NCI-H460 (cell line): ENCODE data around the gene EPHB2. TPM values are rescaled to one million over a fixed set of nuclear protein-coding genes. Genes with fewer than 3 reads are reported as not detected.

Experiments
- DNase-seq: peaks from one replicate; pipeline ENCODE4 v3.0.0-alpha.2; 2016; ENCODE audit warnings: low read depth; ENCODE audit errors: extremely low read depth
- total RNA-seq: library from RNA; depleted of rRNA; stranded (reverse); fragments of >200 nt; shearing (Covaris generic); gene quantifications from 2 replicates; pipeline ENCODE4 v1.2.3, GENCODE V29; 2014

EPHB2 gene
- total RNA-seq, 1 experiment from 2014 or later: 0.20 TPM

- no peak for DNase-seq
Observed at GRCh38 chr1:22872981-22873664, 162.5 kb downstream of the EPHB2 start.

GRCh38 chr1:22874785-22875184, 164.1 kb downstream of the EPHB2 start:
- no peak for DNase-seq

DNA sequence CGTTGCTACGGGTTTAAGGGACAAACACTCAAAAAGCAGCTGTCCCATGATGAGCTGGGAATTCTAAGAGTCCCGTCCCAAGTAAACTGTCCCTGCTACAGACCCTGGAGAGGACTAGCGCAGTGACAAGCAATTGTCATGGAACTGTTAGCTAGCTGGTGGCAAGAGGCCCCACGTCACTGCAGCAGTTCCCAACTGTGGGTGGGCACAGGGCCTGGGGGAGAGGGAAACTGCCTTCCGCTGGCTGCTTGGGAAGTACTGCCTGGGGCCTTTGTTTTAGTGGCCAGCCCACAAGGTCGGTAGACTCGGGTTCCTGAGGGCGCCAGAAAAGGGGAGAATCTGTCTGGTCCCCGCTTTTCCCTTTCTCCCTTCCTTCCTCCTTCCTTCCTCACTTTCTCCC, 164.6 kb downstream of the EPHB2 start:
- DNase-seq: no peak

- DNase-seq: no peak
Observed at GRCh38 chr1:22875841-22876240, 165.2 kb downstream of the EPHB2 start.

DNA sequence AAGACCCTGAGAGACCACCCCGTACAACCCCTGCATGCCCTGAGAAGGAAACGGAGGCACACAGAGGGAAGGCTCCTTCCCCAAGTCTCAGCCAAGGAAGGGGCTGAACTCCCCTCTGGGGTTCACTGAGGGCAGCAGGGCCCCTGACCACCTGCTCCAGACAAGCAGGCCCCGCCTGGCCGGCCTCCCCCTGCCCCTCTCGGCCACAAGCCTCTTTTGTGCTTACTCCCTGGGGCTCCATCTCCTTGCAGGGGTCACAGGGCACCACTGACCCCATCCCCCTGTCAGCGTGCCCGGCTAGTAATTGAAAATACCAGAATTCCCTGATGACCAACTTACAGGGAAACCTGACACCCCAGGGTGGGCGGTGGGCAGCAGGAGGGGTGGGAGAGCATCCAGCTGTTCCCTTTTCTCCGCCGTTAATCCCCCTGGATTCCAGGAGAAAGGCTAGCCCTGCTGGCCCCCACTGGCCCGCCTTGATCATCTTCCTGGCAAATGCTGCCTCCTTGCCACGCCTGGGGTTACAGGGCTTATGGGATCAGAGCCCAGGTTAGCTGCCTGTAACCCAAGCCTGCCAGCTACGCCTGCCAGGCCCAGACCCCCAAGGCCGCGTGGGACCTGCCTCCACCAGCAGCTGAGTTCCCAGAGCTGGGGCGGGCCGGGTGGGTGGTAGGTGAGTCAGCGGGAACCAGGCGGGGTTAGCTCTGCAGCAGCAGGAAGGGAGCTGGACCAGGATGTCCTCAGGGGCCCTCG, 165.9 kb downstream of the EPHB2 start:
- DNase-seq: no peak

GRCh38 chr1:22877112-22877915, 166.7 kb downstream of the EPHB2 start:
- no peak for DNase-seq

GRCh38 chr1:22877980-22878379, 167.3 kb downstream of the EPHB2 start:
- no peak for DNase-seq

DNA sequence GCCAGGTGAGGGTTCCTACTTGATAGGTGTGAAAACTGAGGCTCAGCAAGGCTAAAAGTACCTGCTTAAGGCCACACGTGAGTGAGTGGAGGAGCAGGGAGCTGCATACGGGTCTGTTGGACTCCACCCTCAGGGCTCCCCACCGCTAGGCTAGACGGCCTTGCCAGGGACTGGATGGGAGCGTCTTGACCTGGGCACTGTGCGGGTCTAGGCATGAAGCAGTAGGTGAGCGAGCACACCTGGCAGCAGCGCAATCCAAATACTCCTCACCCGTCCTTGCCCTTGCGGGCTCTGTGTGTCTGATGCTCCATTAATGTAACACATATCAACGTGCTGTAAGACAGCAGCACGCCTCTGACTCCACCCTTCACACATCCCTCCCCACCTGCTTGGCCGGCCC, 168.0 kb downstream of the EPHB2 start:
- no peak for DNase-seq

DNA sequence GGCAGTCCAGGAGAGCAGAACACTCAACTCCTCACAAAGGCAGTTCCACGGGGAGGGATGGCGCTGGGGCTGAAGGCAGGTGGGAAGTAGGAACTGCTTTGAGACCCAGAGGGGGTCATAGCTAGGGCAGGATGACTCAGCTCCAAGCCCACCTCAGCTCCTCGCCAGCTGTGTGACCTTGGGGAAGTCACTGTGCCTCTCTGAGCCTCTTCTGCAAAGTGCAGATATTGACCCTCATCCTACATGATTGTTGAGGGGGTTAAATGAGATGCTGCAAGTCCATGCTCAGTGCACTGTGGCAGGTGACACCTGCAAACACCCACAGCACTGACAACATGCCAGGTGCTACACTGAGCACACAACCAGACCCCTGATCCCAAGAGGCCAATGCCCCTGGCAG, 168.8 kb downstream of the EPHB2 start:
- no peak for DNase-seq

DNA sequence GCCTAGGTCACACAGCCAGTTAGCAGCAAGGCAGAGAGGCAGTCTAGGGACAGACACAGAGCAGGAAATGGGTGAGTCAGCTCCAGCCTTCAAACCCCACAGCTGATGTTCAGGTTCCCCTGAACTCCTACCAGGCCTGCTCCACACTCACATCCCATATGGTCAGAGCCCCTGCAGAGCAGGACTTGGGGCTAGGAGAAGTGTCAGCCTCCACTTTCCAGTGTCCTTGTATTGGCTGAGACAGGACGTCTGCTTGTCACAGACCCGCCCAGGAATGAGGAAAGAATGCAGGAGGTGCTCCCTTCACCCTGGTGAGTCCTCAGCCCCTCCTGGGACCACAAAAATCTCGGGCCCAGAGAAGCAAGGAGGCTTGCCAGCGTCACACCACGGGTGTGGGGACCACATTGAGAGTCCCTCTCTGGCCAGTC, 169.5 kb downstream of the EPHB2 start:
- no peak for DNase-seq

DNA sequence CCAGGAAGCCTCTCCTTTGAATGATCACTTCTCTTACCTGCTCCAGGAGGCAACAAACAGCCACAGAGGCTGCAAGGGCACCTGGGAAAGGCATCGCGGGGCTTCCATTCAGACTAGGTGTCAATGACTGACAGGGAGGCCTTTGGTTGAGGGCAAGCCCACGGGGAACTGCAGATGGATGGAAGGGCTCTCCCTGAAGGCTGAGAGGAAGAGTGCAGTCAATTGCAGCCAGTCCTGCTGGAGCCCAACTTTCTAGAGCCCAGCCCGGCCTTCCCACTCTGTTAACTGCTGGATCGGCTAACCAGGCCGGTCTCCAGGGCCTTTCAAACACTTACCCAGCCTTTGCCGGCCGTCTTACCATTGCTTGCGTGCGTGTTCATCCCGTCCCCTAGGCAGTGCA, 172.8 kb downstream of the EPHB2 start:
- no peak for DNase-seq

DNA sequence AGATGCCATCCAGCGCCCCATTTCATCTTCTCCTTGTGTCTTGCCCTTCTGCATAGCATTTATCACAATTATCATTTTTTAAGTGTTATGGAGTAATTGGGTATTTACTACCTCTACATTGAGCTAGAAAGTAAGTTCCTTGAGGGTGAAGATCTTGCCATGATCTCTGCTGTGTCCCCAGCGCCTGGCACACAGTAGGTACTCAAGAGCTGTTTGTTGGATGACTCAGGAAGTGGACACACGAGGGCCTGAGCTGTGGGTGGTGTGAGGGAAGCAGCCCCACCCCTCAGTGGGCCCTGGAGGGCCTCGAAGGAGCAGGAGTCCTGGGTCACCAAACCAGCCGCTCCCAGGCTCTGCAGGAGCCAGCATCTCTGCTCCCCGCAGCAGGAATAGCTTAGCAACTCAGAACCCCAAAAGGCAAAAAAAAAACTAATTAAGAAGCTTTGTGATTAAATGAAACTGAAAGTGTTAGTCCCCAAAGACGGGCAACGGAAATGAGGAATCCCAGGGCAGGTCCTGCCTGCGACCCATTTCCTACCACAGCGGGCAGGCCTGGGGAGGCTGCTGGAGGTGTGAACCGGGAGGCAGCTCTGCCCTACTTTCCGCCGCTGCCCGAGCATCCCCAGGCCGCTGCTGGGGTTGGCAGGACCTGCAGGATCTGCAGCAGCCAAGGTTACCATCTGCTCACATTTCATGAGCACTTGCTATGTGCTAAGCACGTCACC, 174.3 kb downstream of the EPHB2 start:
- no peak for DNase-seq

GRCh38 chr1:22886211-22886610, 175.6 kb downstream of the EPHB2 start:
- DNase-seq: no peak

- DNase-seq: no peak
Observed at GRCh38 chr1:22887491-22887890, 176.9 kb downstream of the EPHB2 start.

DNA sequence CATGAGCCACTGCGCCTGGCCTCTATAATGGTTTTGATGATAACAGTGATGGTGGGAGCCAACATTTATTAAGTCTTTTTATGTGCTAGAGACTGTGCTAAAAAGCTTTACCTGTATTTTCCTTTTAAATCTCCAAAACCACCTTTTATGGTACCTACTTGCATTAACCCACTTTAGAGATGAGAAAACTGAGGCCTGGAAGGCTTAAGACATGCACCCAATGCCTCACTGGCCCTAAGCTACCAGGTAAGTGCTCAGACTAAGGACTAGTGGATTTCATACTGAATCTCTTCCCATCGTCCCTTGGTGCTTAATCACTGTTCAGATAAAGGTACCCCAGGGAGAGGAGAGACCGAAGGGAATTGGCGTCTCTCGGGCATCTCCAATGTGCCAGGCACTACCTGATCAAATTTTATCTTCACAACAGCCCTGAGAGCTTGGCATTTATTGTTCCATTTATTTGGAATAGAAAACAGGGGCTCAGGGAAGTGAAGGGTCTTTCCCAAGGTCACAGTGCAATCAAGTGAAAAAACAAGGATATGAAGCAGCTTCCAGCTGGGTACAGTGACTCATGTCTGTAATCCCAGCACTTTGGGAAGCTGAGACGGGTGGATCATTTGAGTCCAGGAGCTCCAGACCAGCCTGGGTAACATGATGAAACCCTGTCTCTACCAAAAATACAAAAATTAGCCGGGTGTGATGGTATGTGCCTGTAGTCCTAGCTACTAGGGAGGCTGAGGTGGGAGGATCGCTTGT, 177.9 kb downstream of the EPHB2 start:
- no peak for DNase-seq

DNA sequence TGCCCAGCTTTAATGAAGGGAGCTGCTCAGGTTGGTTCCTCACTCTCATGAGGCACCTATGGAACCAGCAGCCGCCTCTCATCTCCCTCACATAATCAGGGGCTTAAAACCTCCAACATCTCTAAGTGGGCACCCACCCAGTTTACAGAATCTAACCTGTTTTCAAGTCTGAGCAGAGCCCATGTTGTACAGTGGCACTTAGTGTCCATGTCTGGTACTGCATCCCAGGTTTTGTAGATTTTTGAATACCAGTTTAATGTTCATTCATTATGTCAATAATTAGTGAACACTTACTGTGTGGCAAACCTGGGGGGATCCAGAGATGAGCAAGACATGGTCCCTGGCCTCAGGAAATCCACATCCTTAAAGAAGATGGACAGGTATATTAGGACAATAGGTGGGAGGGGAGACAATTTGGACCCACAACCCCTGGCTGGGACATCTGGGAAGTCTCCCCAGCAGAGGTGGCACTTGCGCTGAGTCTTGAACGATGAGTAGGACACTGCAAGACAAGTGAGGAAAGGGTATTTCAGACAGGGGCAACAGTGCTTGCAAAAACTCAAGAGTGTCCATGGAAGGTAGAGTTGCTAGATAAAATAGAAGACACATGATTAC, 178.7 kb downstream of the EPHB2 start:
- DNase-seq: no peak

DNA sequence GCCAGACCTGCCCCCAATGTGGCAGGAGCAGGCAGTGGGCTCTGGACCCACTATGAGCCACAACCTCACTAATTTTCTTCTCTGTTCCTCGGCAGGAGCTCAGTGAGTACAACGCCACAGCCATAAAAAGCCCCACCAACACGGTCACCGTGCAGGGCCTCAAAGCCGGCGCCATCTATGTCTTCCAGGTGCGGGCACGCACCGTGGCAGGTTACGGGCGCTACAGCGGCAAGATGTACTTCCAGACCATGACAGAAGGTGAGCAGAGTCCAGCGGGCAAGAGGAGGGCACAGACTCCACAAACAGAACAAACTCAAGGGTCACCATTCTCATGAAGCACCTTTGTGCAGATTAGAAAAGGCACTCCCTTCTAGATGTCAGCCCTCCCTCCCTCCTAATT, 182.2 kb downstream of the EPHB2 start:
- no peak for DNase-seq

GRCh38 chr1:22893292-22893691, 182.7 kb downstream of the EPHB2 start:
- DNase-seq: no peak

DNA sequence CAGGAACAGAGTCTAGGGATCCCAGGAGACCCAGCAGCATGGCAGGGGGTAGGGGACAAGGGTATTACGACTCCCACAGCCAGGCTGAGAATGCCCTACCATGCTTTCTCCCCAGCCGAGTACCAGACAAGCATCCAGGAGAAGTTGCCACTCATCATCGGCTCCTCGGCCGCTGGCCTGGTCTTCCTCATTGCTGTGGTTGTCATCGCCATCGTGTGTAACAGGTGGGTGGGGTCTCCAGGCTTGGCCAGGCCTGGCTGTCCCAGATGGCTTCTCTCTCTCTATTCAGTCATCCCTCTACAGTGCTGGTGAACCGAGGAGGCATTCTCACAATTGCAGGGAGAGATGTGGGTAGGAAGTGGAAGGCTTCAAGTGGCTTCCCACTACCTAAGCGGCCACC, 184.7 kb downstream of the EPHB2 start:
- no peak for DNase-seq

DNA sequence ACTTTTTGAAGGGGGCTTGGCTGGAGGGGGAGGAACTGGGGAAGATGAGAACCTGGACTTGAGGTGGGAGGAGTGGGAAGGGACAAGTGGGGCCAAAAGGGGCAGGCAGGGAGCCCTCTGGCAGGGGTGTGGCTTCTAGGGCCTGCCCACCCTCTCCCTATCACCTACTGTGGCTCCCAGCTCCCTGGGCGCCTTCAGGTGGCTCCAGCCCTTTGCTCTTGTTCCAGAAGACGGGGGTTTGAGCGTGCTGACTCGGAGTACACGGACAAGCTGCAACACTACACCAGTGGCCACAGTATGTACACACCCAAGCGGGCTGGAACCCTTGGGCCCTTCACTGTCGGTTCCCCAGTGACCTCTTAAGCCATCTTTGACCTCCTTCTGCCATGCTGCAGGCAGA, 185.5 kb downstream of the EPHB2 start:
- no peak for DNase-seq
